ENCODE measurements around the gene FBXO40.

Gene FBXO40

DNA sequence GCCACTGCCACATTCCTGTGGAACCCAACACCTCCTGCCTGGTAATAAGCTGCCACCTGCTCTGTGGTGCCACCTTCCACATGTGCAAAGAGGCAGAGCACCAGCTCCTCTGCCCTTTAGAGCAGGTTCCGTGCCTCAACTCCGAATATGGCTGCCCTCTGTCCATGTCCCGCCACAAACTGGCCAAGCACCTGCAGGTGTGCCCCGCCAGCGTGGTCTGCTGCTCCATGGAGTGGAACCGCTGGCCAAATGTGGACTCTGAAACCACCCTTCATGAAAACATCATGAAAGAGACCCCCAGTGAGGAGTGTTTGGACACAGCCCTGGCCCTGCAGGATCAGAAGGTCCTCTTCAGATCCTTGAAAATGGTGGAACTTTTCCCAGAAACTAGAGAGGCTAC lies 28.3 kb downstream of the FBXO40 start:
- FAIRE-seq (no peak), DNase-seq (ENCODE audit: insufficient read length, low spot score) (no peak)
- TF ChIP-seq, protein P1, sequence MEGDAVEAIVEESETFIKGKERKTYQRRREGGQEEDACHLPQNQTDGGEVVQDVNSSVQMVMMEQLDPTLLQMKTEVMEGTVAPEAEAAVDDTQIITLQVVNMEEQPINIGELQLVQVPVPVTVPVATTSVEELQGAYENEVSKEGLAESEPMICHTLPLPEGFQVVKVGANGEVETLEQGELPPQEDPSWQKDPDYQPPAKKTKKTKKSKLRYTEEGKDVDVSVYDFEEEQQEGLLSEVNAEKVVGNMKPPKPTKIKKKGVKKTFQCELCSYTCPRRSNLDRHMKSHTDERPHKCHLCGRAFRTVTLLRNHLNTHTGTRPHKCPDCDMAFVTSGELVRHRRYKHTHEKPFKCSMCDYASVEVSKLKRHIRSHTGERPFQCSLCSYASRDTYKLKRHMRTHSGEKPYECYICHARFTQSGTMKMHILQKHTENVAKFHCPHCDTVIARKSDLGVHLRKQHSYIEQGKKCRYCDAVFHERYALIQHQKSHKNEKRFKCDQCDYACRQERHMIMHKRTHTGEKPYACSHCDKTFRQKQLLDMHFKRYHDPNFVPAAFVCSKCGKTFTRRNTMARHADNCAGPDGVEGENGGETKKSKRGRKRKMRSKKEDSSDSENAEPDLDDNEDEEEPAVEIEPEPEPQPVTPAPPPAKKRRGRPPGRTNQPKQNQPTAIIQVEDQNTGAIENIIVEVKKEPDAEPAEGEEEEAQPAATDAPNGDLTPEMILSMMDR (IDR thresholded peaks at IDR 0.05; ENCODE audit: insufficient read depth, missing control alignments) = no peak

DNA sequence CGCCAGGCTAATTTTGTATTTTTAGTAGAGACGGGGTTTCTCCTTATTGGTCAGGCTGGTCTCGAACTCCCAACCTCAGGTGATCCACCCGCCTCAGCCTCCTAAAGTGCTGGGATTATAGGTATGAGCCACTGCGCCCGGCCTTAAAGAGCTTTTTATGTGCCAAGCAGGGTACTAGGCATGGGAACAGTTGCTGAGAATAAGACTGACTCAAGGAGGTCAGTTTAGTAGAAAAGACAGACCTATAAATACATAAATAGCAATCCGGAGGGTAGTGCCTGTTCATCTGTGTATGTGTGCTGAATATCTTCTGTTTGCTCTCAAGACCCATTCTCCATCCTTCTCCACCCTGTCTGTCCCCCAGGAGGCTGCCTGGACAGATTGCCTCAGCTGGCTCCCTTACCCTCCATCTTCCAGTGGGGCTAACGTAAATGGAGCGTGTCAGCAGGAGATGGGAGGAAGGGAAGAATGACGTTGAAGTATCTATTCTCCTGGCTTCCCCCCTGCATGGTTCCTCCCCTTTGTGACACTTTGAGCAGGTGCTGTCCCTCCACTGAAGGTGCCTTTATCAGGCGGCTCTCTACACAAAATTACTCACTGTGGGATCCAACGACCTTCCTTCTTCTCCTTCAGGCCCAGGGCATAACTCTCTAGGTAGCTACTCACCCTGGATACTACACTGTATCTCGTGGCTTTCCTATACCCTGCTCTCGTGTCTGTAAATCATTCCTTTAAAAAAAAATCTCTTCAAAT lies 31.1 kb downstream of the FBXO40 start:
- TF ChIP-seq, protein P1 (IDR thresholded peaks at IDR 0.05; ENCODE audit: insufficient read depth, missing control alignments) = no peak
- DNase-seq (ENCODE audit: insufficient read length, low spot score) = no peak
- FAIRE-seq = no peak

DNA sequence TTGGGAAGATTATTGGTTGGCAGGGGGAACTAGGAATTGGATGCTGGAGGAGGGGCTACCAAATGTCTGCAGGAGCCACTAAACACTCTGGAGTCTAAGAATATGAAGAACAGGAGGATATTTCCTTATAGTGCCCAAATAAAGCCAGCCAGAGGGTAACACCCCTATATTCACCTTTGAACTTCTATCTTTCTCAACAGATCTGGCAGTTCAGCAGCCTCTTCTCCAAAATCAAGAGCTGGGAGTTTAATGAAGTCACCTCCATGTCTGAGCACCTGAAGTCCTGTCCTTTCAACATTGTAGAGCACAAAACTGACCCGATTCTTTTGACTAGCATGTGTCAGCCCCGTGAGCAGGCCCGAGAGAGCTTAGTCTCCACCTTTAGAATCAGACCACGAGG lies 33.3 kb downstream of the FBXO40 start:
- TF ChIP-seq, protein P1 (IDR thresholded peaks at IDR 0.05; ENCODE audit: insufficient read depth, missing control alignments) = no peak
- FAIRE-seq (no peak), DNase-seq (ENCODE audit: insufficient read length, low spot score) (no peak)

DNA sequence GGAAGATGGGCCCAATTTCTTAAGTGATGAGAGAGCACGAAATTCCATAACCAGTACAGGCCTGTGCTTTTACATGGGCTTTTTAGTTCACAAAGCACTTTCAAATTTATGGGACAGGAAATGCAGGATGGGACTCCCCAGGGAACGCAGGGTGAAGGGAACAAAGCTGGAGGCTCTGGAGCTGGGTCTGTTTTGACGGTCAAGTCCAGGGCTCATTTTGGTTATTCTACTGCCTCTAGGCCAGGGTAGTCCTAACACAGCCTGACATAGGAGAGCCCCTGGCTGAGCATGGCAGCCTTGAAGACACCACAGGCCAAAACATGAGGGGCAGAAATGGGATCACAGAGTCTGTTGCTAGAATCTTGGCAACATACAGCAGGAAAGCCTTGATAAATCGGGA lies 34.0 kb downstream of the FBXO40 start:
- TF ChIP-seq, protein P1 (IDR thresholded peaks at IDR 0.05; ENCODE audit: insufficient read depth, missing control alignments) = no peak
- DNase-seq (ENCODE audit: insufficient read length, low spot score) (no peak), FAIRE-seq (no peak)

DNA sequence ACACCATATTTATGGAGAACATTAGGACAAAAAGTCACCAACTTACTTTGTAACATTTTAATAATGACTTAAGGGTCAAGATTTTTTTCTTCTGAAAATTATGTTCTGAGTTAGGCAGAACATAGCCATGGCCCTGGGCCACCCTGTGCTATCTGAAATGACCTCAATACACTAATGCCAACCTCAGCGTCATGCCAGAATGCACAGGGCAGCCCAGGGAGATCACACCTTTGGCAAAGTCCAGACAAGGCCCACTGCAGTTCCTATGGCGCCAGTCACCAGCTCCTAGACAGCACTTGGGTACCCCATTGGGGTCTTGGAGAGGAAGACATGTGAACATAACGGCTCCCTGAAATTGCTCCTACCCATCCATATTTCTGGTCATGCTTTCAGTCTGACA lies 34.4 kb downstream of the FBXO40 start:
- no peak for FAIRE-seq
- TF ChIP-seq, protein P1 (IDR thresholded peaks at IDR 0.05; ENCODE audit: insufficient read depth, missing control alignments) = no peak
- no peak for DNase-seq (ENCODE audit: insufficient read length, low spot score)

DNA sequence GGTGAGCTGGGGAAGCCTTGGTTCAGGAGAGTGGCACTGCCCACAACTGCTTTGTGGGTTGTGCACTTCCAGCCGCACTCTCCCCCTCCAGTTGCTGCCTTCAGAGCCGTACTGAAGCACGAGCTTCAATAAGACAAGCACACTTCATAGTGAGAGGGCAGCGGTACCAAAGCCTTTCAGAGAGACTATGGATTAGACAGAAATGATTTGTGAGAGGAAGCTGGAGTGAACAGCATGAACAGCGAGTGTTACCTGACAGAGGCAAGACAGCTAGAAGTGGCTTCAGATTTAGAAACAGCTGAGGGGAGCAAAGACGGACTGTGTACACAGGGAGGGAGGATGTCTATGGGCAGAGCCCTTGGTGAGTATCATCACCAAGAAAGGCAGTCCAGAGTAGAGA lies 36.4 kb downstream of the FBXO40 start:
- FAIRE-seq (no peak), DNase-seq (ENCODE audit: insufficient read length, low spot score) (no peak)
- TF ChIP-seq, protein P1 (IDR thresholded peaks at IDR 0.05; ENCODE audit: insufficient read depth, missing control alignments) = no peak

DNA sequence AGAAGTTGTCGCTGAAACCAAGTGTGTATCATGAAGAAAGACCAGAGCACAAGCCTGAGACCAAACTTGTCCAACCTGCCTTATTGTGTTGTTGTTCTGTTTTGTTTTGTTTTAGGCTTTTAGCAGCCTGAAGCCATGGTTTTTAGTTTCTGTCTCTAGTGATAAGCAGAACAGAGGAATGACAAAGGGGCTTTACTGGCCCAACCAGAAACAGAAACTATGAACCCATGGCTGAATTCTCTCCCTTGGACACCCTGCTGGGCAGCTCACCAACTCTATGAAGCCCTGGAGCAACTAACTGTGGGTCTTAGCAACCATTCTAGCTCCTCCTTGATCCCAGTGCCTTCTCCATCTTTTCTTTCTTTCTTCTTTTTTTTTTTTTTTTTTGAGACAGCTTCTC lies 37.2 kb downstream of the FBXO40 start:
- FAIRE-seq = no peak
- TF ChIP-seq, protein P1 (IDR thresholded peaks at IDR 0.05; ENCODE audit: insufficient read depth, missing control alignments) = no peak
- no peak for DNase-seq (ENCODE audit: insufficient read length, low spot score)

Measured in D721Med (cell line).